HG03064 (cell line): ENCODE data around the gene B9D2.
A peak's percentile ranks its signal among the peaks of the same experiment; 100 is the strongest.

ENCODE experiments used
- ATAC-seq: cut with Tn5 transposase; IDR thresholded peaks from one replicate; pipeline ENCODE4 v1.9.1; 2021; ENCODE audit warnings: low read depth; ENCODE audit not compliant: unreplicated experiment

Gene B9D2

DNA sequence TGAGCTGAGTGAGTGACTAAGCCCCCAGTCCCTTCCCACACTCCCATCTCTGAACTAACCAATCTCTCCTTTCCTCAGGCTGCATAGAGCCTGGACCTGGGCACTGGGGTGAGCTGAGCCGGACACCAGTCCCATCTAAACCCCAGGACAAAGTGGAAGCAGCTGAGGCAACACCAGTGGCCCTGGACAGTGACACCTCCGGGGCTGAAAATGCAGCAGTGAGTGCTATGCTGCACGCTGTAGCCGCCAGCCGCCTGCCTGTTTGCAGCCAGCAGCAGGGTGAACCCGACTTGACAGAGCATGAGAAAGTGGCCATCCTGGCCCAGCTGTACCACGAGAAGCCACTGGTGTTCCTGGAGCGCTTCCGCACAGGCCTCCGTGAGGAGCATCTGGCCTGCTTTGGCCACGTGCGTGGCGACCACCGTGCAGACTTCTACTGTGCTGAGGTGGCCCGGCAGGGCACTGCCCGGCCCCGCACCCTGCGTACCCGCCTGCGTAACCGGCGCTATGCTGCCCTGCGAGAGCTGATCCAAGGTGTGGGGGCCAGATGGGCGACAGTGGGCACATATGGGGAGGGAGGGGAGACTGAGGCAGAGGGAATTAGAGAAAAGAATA, 47.5 kb downstream of the B9D2 start:
- no peak for ATAC-seq

DNA sequence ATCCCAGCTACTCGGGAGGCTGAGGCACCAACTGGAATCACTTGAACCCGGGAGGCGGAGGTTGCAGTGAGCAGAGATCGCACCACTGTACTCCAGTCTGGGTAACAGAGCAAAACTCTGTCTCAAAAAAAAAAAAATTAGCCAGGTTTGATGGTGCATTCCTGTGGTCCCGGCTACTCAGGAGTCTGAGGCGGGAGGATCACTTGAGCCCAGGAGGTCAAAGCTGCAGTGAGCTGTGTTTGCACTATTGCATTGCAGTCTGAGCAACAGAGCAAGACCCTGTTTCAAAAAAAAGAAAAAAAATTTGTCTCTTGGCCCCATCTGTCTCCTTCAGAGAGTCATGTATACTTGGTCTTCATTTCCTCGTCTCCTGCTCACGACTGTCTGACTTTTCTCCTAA, 52.3 kb downstream of the B9D2 start:
- no peak for ATAC-seq

DNA sequence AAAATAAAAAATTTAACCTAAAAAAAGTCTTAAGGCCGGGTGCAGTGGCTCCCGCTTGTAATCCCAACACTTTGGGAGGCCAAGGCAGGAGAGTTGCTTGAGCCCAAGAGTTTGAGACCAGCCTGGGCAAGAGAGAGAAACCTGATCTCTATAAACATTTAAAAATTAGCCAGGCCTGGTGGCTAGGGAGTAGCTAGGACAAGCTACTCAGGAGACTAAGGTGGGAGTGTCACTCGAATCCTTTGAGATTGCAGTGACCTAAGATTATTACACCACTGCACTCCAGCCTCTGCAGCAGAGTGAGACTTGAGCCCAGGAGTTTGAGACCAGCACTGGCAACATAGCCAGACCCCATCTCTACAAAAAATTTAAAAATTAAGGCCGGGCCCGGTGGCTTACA, 52.9 kb downstream of the B9D2 start:
- no peak for ATAC-seq

DNA sequence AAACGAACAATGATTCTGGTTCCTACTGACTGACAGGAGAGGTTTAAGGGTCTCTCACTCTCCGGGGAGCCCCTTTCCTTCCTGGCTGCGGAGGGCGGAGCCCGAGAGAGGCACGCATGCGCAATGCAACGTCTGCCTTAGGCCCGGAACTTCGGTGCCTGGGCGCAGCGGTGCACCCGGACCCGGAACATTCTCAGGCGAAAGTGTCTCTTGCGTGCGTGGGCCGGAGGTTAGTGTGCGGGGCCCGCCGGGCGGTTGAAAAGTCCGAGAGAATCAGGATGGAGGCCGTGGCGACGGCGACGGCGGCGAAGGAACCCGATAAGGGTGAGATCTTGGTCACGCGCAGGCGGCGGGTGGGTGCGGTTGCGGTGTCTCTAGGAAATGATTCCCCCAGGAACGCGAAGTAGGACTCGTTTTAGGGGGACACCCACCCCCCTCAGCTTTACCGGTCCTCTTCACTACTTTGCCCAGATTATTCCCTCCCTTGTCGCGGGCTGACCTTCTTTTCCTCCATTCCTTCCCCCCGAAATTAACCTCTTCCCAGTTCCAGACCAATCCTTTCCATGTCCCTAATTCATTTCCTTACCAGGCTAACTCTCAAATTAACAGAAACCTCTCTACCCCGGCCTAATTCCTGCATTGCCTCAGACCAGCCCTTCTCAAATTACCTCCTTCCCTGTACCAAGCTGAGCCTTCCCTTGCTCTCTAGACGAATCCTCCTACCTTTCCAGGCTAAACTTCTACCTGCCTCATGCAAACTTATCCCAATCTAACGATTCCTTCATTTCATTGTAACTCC, 53.7 kb downstream of the B9D2 start, which contains the start of gene CCDC97:
Gene CCDC97, plus strand, starts transcription at position 140 of the 799 bp plus-strand sequence. Its CDS starts 139 bp downstream, at position 279.
- ATAC-seq: peak; percentile 49

DNA sequence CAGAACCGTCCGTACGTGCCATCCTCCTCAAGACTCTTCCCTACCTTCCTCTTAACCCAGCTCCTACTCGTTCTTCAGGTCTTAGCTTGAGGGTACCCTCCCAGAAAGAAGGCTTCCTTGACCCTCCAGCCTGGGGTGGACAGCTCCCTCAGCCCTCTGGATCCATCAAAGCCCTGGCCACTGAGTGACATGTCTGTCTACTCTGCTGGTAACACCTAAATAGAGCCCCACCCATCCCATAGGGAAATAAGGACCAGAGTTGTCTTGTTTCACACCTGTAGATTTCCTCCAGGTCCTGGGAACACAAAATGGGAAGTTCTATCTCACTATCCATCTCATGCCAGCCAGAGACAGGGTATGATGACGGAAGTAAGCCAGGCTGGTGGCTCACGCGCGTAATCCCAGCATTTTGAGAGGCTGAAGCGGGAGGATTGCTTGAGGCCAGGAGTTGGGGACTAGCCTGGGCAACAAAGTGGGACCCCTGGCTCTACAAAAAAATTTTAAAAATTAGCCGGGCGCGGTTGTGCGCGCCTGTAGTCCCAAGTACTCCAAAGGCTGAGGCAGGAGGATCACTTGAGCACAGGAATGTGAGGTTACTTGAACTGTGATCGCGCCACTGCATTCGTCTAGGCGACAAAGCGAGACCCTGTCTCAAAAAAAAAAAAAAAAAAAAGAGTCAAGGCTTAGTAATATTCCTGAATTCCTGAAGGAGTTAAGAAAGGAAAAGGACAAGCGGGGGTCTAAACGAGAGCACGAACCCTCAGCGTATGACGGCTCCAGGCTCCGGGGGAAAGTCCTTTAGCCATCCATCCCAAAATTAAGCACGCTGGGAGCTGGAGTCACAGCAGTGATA, 54.5 kb downstream of the B9D2 start:
- no peak for ATAC-seq

DNA sequence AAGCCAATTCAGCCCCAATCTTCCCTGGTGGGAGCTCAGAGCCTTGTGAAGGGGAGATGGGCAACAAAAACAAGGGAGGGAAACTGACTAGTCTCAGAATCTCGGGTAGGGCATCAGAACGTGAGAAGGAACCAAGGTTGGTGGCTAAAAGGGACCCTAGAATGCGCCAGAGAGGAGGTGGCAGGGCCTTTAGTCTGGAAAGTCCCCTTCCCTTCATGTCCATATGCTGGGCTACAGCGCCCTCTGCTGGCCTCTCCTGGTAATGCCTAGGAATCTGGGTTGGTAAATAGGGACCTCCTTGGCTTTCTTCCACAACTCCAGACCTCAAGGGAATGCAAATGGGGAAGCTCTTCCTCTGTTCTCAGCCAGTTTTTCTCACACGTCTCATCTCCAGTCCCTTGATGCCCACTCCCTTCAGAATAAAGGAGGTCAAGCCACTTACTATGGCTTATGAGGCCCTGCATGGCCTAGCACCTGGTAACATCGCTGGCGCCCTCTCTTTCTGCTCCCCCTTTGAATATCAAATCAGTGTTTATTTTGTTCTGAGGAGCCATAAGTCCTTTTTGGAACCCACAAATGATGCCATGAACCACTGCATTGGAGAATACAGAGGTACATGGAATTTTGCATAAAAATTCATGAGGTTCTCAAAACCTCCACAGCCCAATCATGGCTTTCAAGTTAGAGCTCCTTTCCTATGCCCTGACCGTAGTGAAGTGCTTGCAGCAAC, 55.3 kb downstream of the B9D2 start:
- ATAC-seq: no peak

DNA sequence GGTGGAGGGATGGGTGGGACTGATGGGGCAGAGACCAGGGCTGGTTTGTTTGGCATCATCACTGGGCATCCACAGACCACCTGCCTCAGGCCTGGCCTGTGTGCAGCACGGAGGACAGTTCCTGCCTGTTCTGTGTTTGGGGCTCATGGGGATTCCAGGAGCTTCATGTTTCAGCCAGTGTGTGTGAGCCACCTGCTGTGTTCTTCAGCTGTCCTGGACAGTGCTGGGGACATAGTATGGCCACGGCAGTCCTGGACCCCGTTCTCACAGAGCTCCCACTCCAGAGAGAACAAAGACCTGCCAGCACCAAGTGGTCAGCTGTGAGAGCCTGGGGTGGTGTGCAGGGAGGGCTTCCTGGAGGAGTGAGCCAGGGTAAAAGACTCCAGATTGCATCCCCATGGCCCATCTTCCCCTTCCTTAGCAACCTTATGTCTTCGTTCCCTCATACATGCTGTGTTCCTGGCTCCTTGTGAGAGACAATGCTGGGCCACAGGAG, 55.9 kb downstream of the B9D2 start:
- no peak for ATAC-seq

DNA sequence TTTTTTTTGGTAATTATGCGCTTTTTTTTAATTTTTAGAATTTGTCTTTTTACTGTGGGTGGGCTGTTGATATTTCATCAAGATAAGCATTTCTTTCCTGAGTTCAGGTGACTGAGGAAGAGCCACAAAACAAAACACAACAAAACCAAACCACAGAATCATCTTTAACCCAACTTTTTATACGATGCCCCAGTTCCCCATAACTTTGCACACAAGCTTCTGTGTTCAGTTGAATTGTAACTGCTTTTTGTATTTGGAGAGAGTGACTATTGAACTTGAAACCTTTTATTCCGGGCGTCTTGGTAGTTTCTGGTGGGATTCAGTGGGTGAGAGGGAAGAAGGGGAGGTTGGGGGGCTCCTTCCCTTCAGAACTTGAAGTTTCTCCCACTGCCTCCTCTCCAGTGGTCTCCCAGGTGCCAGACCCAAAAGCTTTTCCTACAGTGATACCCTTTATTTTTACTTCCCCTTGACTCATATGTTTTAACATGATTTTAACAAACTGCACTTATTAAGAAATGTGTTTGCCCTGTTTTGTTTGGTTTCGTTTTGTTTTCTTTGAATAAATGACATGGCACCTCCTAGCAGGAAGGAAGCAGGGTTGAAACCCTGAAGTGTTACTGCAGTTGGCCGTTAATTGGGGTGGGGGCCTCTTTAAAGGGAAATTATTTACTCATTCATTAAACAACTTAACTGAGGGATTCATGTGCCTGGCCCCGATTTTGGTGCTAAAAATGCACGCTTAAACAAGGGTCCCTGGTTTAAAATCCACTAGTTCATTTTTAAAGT, 56.7 kb downstream of the B9D2 start:
- no peak for ATAC-seq

DNA sequence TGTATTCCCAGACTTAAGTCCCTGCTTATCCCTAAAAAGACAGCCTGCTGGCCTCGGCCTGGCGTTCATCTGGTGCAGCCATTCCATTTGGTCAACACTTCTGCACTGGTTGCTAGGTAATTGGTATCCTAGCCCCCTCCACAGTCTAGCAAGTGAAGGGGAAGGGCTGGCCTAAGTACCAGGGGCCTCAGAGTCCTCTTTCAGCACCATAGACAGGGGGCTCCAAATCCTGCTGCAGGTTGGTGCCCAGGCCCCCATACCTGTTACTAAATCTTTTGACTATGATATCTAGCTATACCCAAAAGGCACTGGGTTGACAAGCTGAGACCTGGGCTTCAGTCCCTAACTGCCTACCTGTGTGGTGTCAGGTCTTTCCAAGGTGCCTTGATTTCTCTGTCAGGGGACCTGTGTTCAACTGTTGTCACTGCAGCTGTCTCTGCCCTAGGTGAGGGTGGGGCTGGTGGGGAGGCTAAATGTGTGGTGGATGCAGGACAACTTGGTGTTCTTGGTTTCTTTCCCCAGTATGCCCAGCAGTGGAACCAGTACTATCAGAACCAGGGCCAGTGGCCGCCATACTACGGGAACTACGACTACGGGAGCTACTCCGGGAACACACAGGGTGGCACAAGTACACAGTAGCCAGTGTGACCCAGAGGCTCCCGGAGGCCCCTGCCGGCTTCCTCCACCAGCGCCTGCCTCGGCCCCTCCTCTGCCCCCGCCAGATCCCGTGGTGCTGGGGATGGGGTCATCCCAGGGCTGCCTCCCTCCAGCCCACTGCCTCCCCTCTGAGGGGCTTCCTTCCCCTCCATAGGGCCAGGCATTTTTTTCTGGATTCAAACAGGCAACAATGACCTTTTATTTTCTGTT, 57.8 kb downstream of the B9D2 start:
- no peak for ATAC-seq

DNA sequence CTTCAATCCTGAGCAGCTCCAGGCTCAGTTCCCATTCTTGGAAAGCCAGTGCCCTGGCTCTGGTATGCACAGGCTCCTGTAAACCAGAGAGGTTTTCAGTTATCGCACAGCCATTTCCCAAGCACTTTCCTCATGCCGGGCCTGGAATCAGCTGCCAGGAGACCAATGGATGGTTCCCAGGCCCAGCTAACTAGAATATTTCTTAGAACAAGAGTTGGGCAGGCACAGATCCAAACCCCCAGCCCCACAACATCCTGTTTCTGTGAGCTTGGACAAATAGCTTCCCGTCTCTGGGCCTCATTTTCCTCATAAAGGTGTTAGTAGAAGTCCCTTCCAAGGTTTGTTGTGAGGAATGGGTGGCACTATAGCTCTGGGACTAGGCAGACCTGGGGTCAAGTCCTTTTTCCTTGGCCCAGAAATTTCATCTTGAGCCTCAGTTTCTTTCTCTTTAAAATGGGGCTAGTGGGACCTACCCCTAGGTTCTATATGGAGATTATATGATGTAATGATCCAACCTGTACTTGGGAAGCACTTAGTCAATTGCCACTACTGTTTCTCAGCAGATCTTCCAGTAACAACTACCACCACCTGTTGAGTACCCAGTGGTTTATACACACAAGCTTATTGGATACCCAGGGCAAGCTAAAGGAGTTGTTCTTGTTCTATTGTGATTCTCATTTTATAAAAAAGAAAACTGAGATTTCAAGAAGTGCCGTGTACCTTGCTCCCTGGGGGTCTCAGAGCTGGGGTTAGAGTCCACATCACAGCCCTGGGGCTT, 59.1 kb downstream of the B9D2 start:
- no peak for ATAC-seq
